UCSD-AML1 (cell line): ENCODE data around the gene IFRD2.
"Not testable (repeated sequence)": the region's sequence is repeated elsewhere in the genome, so short reads cannot be mapped to it uniquely, and the experiment has no call there.

Experiments used
- DNase-seq: peaks from one replicate; lab custom pipeline; 2025; ENCODE audit not compliant: unreplicated experiment; lab: John Stamatoyannopoulos, UW

IFRD2 gene

DNA sequence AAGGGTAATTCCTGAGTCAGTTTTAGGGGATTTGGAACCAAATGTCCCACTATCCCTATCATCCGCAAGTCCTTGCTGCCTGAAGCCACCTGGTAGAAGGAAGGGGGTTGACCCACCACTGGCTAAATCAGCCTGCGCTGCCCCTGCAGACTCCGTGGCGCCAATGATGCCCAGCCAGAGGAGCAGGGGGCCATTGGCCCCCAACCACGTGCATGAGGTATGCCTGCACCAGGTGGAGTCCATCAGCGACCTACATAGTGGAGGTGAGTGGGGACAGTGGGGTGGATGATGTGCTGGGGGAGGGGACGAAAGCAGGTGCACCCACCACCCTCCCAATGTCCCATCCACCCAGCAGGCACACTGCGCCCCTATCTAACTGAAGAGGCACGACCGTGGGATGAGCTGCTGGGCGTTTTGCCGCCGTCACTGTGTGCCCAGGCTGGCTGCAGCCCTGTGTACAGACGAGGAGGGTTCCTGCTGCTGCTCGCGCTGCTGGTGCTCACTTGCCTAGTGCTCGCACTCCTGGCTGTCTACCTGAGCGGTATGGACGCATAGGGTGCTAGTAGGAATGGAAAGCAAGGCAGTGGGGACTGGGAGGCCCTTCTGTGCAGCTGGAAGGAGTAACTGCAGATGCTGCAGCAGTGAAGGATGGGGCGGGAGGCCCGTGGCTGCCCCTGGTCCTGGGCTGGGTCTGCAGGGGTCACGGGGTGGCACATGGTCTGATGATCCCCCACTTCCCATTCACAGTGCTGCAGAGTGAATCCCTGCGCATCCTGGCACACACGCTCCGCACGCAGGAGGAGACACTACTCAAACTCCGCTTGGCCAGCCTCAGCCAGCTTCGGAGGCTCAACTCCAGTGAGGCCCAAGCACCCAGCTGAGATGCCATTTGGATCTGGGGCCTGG is 5.7 kb downstream of the IFRD2 start:
- no peak for DNase-seq

DNA sequence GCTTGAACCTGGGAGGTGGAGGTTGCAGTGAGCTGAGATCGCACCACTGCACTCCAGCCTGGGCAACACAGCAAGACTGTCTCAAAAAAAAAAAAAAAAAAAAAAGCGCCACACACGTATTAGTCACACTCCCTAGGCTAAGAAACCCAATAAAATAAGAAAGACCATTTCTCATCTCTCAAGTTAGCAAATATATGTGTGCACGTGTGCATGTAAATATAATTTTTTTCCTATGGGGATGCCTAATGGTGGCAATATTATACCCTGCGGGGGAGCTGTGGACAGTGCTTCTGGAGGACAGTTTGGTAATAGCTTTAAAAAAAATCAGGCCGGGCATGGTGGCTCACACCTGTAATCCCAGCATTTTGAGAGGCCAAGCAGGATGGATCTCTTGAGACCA is 8.1 kb downstream of the IFRD2 start:
- DNase-seq, result not testable (repeated sequence)

DNA sequence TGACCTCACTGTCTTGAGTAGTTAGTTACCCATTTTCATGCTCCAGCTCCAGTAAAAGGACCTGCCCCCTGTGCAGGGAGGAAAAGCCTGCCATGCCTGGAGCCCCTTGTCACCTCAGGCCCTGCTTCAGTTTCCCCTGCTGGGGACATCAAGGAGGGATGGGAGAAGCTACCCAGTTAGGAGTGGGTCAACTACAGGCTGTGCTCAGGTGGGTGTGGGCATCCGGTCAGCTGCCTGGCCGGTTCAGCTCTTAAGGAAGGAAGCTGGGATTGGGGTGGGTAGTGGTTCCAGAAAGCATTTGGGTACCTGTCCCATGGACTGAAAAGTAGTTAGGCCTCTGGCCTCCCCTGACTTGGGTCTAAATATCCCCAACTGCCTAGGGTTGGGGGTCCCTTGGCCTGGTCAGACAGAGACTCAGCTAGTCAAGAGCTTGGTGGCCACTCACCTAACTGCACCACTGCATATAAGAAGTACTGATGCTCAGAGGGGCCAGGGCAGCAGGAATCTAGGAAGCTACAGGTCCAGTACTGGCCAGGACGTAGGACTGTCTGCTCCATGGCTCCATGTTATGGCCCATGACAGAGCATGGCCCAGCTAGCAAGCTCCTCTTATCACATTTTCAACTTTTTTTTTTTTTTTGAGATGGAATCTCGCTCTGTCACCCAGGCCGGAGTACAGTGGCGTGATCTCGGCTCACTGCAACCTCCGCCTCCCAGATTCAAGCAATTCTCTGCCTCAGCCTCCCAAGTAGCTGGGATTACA is 12.8 kb downstream of the IFRD2 start:
- no peak for DNase-seq

DNA sequence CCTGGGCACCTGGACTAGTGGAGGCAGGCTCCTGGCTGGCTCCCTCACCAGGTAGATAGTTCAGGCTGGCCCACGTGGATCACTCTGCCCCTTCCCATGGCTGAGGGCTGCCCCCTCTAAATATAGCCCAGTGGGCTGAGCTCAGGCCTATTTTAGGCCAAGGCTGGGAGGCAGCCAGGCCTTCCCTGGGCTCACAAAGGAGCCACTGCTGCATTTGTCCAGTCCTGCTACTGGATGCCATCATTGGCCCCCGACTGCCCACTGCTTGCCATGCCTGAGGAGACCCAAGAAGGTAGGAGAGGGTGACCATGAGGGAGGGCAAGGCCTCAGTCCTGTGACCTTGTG is 13.4 kb downstream of the IFRD2 start, which contains the start of gene LSMEM2:
Gene LSMEM2, plus strand, starts transcription at position 208 of the 345 bp plus-strand sequence. Its CDS starts 27 bp downstream, at position 235.
- DNase-seq, result no peak

DNA sequence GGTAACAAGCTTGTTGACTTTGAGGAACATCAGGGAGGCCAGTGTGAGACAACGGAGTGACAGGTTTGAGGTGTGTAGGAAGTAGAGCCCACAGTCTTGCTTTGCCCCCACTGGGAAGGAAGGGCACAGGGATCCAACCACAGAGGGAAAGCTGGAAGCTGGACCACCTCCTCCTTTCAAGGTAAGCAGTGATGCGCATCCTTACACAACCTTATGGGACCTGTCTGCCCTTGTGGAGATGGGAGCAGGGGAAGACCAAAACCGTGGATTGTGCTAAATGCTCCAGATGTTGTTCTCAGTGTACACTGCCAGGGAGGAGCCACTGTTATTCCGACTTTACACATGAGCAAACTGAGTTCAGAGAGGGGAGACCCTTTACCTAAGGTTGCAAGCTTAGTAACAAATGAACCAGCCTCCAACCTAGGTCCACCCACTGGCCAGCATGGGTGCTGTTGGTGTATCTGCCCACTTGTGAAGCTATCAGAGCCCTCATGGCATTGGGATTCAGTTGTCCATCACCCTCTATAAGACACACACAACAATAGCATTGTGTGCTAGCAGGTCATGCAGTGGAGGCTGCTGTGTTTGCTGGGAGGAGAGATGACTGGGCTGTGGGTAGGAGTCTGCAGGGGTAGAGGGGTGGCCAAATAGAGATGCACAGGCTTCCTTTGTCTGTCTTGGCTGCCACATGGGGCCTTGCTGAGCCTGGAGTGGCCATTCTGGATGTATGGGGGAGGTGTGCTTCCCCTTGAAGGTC is 13.9 kb downstream of the IFRD2 start:
- no peak for DNase-seq

DNA sequence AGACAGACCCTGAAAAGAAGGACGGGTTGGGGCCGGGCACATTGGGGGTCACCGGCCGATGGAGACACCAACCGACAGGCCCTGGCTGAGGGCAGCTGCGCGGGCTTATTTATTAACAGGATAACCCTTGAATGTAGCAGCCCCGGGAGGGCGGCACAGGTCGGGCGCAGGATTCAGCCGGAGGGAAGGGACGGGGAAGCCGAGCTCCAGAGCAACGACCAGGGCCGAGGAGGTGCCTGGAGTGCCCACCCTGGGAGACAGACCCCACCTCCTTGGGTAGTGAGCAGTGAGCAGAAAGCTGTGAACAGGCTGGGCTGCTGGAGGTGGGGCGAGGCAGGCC is 15.5 kb downstream of the IFRD2 start:
- DNase-seq, result no peak

DNA sequence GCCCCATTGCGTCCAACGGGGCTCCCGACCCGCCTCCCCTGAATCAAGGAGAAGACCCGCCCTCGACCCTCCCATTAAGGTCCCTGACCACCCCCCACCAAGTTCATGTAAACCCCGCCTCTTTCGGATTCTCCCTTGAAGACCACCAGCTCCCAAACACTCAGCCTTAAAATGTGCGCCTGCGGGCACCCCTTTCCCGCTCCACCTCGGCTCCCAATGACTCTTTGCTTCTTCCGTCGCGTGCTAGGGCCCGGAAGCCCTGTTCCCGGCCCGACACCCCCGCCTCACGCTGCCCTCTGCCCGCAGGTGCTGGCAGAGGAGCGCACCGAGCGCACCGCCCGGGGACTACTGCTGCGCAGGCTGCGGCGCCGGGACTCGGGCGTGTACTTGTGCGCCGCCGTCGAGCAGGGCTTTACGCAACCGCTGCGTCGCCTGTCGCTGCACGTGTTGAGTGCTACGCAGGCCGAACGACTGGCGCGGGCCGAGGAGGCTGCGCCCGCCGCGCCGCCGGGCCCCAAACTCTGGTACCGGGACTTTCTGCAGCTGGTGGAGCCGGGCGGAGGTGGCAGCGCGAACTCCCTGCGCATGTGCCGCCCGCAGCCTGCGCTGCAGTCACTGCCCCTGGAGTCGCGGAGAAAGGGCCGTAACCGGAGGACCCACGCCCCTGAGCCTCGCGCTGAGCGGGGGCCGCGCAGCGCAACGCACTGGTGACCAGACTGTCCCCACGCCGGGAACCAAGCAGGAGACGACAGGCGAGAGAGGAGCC is 16.1 kb downstream of the IFRD2 start:
- DNase-seq, result no peak

DNA sequence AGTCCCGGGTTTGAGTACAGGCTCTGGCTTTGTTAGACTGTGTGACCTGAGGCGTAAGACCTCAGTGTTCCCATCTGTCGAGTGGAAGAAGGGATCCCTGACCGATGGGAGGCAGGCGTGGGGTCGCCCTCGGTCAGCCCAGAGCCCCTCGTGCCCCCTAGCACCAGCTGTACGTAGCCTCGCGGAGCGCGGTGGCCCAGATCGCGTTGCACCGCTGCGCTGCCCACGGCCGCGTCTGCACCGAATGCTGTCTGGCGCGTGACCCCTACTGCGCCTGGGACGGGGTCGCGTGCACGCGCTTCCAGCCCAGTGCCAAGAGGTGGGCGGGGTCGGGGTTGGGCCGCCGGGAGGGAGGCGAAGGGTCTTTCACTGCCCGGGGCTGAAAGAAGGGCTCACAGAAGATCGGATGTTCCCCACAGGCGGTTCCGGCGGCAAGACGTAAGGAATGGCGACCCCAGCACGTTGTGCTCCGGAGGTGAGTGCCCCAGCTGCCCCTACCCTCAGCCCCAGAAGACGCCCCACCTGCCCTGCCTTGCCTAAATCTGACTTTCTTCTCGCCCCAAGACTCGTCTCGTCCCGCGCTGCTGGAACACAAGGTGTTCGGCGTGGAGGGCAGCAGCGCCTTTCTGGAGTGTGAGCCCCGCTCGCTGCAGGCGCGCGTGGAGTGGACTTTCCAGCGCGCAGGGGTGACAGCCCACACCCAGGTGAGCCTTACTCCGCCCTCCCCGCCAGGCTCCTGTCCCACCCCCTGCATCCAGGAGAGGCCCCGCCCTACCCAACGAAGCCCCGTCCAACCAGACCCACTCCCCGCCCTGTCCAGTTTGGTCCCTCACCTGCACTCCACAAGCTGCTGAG is 16.9 kb downstream of the IFRD2 start:
- DNase-seq, result no peak

DNA sequence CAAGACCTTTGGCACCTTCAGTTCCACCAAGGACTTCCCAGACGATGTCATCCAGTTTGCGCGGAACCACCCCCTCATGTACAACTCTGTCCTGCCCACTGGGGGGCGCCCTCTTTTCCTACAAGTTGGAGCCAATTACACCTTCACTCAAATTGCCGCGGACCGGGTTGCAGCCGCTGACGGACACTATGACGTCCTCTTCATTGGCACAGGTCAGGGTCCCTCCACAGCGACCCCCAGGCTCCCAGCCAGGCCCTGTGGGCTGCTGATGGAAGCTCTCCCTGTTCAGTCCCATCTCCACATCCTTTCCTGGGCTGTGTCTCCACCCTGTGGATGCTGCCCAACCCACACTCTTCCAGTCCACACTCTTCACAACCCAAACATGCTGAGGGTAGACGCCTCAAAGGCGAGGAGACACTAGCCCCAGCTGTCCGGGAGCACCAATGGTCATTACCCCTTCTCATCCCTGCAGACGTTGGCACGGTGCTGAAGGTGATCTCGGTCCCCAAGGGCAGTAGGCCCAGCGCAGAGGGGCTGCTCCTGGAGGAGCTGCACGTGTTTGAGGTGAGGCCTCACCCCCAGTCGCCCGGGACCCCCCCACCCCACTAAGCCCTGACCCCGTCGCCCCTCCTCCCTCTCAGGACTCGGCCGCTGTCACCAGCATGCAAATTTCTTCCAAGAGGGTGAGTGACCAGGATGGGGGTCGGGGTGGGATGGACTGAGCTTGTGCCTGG is 17.7 kb downstream of the IFRD2 start:
- peak; percentile 76 for DNase-seq

DNA sequence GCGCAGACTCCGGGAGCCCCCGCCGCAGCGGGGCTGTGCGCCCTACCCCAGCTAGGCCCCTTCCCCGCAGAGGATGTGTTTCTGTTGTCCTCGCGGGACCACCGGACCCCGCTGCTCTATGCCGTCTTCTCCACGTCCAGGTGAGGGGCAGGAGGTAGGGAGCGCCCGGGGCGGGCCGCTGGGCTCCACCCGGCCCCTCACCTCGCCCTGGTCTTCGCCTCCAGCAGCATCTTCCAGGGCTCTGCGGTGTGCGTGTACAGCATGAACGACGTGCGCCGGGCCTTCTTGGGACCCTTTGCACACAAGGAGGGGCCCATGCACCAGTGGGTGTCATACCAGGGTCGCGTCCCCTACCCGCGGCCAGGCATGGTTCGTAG is 18.6 kb downstream of the IFRD2 start:
- no peak for DNase-seq

DNA sequence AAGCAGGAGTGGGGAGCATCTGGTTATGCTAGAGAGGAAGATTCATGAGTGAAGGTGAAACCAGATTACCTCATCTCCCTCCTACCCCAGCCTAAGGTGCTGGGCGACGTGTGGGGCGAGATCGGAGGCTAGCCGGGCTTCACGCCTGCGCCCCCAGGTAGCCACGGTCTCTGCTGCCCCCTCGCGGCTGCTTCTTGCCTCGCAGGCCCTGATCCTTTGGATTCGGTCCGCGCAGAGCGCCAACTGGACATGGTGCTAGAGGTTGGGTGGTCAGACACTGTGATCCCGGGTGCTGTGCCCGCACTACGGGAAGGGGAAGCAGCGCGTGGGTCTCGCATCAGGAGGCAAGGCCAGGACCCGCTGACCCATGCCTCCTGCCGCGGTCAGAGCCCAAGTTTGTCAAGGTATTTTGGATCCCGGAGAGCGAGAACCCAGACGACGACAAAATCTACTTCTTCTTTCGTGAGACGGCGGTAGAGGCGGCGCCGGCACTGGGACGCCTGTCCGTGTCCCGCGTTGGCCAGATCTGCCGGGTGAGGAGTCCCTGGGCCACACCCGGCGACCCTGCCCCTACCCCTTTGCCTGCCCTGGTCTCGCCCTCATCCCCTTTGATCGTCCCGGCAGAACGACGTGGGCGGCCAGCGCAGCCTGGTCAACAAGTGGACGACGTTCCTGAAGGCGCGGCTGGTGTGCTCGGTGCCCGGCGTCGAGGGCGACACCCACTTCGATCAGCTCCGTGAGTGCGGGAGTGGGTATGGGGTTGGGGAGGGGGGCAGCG is 19.1 kb downstream of the IFRD2 start:
- peak; percentile 86 for DNase-seq

DNA sequence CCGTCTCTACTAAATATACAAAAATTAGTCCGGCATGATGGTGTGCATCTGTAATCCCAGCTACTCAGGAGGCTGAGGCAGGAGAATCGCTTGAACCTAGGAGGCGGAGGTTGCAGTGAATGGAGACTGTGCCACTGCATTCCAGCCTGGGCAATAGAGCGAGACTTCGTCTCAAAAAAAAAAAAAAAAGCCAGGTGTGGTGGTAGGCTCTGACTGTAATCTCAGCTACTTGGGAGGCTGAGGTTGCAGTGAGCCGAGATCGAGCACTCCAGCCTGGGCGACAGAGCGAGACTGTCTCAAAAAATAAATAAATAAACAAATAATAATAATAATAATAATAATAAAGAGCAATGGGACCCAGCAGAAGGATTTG is 19.7 kb downstream of the IFRD2 start:
- not testable (repeated sequence) for DNase-seq

DNA sequence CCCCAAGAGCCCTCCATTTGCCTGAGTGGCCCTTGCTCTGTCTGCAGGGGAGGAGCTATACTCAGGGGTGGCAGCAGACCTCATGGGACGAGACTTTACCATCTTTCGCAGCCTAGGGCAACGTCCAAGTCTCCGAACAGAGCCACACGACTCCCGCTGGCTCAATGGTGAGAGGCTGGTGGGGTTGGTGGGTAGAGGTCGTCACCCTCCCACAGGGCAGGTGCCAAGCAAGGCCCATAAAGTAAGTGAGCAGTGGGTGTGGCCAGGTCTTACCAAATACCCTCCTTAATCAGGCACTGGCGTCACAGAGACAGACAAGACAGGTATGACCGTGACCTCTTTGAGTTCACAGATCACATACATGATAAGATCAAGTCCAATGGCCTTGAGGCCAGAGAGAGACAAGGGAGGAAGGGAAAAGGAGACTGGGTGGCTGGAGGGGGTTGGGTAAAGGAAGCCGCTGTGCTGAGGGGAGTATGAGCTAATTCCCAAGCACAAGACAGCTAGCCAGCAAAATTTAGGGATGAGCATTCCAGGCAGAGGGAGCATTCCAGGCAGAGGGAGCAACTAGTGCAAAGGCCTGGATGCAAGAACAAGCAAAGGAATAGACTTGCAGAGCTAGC is 20.8 kb downstream of the IFRD2 start:
- DNase-seq, result no peak

DNA sequence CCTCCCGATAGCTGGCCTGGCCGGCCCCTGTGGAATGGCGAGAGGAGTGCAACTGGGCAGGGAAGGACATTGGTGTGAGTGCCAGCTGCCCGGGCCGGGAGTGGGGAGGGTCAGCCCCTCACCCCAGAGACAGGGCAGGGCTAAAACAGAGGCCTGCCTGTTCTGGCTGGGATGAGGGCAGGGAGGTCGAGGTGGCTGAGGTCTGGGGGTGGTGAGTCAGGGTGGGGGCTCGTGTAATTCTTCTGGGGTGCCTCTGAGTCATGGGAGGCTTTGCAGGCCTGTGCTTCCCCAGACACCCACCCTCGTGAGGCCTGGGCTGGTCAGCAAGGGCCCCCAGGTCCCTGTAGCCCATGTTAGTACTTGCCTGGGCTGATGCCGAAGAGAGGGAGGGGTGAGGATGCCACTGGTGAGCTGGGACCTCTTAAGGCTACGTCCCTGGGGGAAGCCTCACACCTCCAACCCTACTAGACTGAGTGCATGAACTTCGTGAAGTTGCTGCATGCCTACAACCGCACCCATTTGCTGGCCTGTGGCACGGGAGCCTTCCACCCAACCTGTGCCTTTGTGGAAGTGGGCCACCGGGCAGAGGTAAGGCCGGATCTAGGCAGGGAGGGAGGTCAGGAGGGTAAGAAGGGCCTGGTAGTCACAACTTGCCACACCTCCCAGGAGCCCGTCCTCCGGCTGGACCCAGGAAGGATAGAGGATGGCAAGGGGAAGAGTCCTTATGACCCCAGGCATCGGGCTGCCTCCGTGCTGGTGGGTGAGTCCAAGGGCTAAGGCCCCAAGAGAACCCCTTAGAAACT is 21.6 kb downstream of the IFRD2 start:
- no peak for DNase-seq

DNA sequence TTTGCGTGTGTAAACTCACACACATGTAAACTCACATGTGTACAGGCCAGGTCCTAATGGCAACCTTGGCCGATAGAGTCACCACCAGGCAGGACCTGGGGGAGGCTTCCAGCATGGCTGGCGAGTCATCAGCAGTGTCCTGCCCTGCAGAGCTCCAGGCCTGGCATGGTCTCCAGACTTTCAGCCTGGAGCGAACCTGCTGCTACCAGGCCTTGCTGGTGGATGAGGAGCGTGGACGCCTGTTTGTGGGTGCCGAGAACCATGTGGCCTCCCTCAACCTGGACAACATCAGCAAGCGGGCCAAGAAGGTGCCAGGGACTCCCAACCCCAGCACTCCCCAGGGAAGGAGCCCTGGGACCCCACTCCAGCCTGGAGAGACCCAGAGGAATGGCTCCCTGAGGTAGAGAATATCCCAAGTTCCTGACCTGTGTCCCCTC is 22.2 kb downstream of the IFRD2 start:
- DNase-seq, result no peak

DNA sequence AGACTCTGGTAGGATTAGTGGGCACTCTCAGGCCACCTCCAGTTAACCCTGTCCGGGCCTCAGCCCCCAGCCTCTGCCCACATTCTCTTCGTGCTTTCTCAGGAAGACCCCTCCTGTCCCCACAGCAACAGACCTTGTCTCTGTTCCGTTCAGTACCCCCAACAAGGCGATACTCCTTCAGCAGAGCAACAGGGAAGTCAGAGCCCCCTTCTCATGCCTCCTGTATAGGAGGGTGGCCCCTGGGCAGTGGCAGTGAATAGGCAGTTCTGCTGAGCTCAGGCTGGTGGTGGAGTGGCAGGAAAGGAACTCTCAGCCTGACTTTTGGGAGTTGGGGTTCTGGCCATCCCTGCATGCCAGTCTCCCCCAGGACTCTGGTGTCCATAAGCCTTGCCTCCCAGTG is 22.8 kb downstream of the IFRD2 start:
- no peak for DNase-seq

DNA sequence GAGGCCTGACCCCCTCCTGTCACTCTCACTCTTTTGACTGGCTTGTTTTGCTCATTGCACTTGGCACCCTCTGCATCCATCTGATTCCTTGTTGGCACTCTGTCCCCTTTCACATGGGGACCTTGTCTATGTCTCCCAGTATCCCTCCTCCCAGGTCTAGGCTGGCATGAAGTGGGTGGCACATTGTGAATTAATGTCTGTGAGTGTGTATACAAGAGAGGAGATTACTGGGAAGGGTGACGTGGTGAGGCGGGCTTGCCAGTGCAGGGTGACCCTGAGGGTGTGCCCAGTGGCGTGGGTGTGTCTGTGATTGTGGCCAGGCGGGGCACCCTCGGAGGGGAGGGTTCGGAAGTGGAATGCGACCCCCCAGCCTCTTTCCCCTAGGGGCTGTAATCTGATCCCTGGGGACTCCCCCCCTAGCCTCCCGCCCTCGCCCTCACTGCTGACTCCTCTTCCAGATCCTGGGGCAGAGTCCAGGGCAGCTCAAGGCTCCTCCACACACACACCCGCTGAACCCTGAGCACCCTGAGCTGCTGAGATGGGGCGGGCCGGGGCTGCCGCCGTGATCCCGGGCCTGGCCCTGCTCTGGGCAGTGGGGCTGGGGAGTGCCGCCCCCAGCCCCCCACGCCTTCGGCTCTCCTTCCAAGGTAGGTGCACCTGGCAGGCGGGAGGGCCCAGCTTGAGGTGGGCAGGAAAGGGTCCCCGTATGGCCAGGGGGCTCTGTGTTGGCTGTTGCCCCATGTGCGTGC is 23.4 kb downstream of the IFRD2 start, which contains the start of gene SEMA3B:
Gene SEMA3B, plus strand, starts transcription at position 445 of the 749 bp plus-strand sequence. Its CDS starts 94 bp downstream, at position 539.
- no peak for DNase-seq
